KOPT-K1 (cell line): ENCODE results near the gene MYL6B.
"Not testable (repeated sequence)": the region's sequence is repeated elsewhere in the genome, so short reads cannot be mapped to it uniquely, and the experiment has no call there.

ENCODE experiments used
- H3K27ac ChIP-seq: fragments of 200-600 bp; sonication (generic); 2 replicates; pipeline ENCODE4 v1.5.1; 2016; ENCODE audit warnings: antibody characterized with exemption, mild to moderate bottlenecking, low read depth, low read length; ENCODE audit not compliant: poor library complexity, severe bottlenecking
- H3K36me3 ChIP-seq: fragments of 200-600 bp; sonication (generic); 2 replicates; pipeline ENCODE4 v1.5.1; 2017; ENCODE audit warnings: antibody characterized with exemption, mild to moderate bottlenecking, low read length, moderate library complexity; ENCODE audit not compliant: insufficient read depth
- H3K9me3 ChIP-seq: fragments of 200-600 bp; sonication (generic); 2 replicates; pipeline ENCODE4 v1.5.1; 2017; ENCODE audit warnings: antibody characterized with exemption, low read length, mild to moderate bottlenecking; ENCODE audit not compliant: insufficient read depth, poor library complexity, severe bottlenecking

Gene MYL6B

GRCh38 chr12:56164345-56164729 lies 11.9 kb downstream of the MYL6B start:
- Histone ChIP-seq H3K9me3 (no peaks in the 10 kb centered on the region), H3K36me3 (peaks cover 99% of the 10 kb centered on the region), H3K27ac (no peak overlapping the region)

- no peaks in the 10 kb centered on the region for H3K9me3 ChIP-seq
- H3K36me3 ChIP-seq, result peaks cover 99% of the 10 kb centered on the region
- no peak overlapping the region for H3K27ac ChIP-seq
Measured at GRCh38 chr12:56165369-56165768, 13.0 kb downstream of the MYL6B start.

GRCh38 chr12:56169229-56169759 lies 16.9 kb downstream of the MYL6B start:
- peaks cover 99% of the 10 kb centered on the region for H3K36me3 ChIP-seq
- no peak overlapping the region for H3K27ac ChIP-seq
- H3K9me3 ChIP-seq, result no peaks in the 10 kb centered on the region

- Histone ChIP-seq H3K36me3 (peaks cover 99% of the 10 kb centered on the region), H3K27ac (no peak overlapping the region)
Measured at GRCh38 chr12:56172839-56173238, 20.5 kb downstream of the MYL6B start.

GRCh38 chr12:56178347-56178746 lies 26.0 kb downstream of the MYL6B start:
- H3K9me3 ChIP-seq, result no peaks in the 10 kb centered on the region
- H3K36me3 ChIP-seq, result peaks cover 97% of the 10 kb centered on the region
- no peak overlapping the region for H3K27ac ChIP-seq

More at GRCh38 chr12:56172839-56173238, 20.5 kb downstream of the MYL6B start:
- H3K9me3 ChIP-seq, result no peaks in the 10 kb centered on the region

GRCh38 chr12:56186957-56187356 lies 34.6 kb downstream of the MYL6B start:
- Histone ChIP-seq H3K27ac (no peak overlapping the region), H3K36me3 (peaks cover 61% of the 10 kb centered on the region), H3K9me3 (no peaks in the 10 kb centered on the region)

GRCh38 chr12:56188131-56188777 lies 35.9 kb downstream of the MYL6B start:
- Histone ChIP-seq H3K27ac (peak overlapping the region; percentile 78), H3K36me3 (peaks cover 48% of the 10 kb centered on the region)

GRCh38 chr12:56188778-56189098 lies 36.4 kb downstream of the MYL6B start:
- Histone ChIP-seq H3K36me3 (peaks cover 44% of the 10 kb centered on the region), H3K27ac (peak overlapping the region; percentile 78), H3K9me3 (no peaks in the 10 kb centered on the region)

More at GRCh38 chr12:56188131-56188777, 35.9 kb downstream of the MYL6B start:
- H3K9me3 ChIP-seq, result no peaks in the 10 kb centered on the region

GRCh38 chr12:56189099-56189917 lies 36.9 kb downstream of the MYL6B start, which contains the start of gene SMARCC2:
Gene SMARCC2, minus strand, starts transcription at chr12:56189483. Its CDS starts 22 bp downstream, at chr12:56189461.
- Histone ChIP-seq H3K27ac (peak within 1 kb of the TSS; percentile 78), H3K9me3 (no peaks in the 10 kb centered on the region), H3K36me3 (peaks cover 38% of the 10 kb centered on the region)

- H3K27ac ChIP-seq, result peak overlapping the region; percentile 78
- H3K36me3 ChIP-seq, result peaks cover 30% of the 10 kb centered on the region
- H3K9me3 ChIP-seq, result no peaks in the 10 kb centered on the region
Measured at GRCh38 chr12:56189918-56190694, 37.7 kb downstream of the MYL6B start.

- Histone ChIP-seq H3K9me3 (no peaks in the 10 kb centered on the region), H3K27ac (peak overlapping the region; percentile 78), H3K36me3 (peaks cover 24% of the 10 kb centered on the region)
Measured at GRCh38 chr12:56190695-56191155, 38.3 kb downstream of the MYL6B start.

- no peak overlapping the region for H3K27ac ChIP-seq
- H3K9me3 ChIP-seq, result no peaks in the 10 kb centered on the region
- H3K36me3 ChIP-seq, result peaks cover 5% of the 10 kb centered on the region; the same call in 1 of the 2 replicates
Measured at GRCh38 chr12:56192582-56192981, 40.2 kb downstream of the MYL6B start.

GRCh38 chr12:56193025-56193578 lies 40.7 kb downstream of the MYL6B start:
- H3K27ac ChIP-seq, result peak overlapping the region; percentile 18
- H3K36me3 ChIP-seq, result no peaks in the 10 kb centered on the region
- no peaks in the 10 kb centered on the region for H3K9me3 ChIP-seq

GRCh38 chr12:56196818-56197550 lies 44.6 kb downstream of the MYL6B start:
- not testable (repeated sequence) for H3K9me3 ChIP-seq, H3K36me3 ChIP-seq, H3K27ac ChIP-seq
